ENCODE data around the gene GATAD2B.

DNA sequence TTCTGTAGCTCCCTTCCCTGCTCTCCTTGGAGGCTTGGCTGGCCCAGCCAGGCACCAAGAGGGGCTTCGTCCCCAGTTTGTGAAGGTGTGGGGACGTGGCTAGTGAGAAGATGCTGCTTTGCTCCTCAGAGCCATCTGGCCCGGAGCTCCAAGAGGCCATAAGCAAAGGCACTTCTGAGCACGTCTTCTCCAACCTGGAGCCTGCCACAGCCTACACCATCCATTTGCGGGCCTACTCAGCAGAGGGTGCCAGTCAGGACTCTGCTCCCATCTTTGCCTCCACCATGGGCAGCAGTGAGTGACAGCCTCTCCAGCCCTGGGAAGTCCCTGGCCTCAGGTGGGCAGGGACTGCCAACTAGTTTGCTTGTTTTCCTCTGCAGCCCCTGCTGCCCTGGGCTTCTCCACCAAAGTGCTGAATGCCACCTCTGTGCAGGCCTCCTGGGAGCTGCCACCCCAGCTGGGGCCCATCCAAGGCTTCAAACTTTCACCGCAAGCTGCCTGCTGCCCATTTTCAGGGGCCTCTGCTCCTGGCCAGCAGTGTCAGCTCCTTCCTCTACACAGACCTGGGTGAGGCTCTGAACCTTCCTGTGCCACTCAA, 121.6 kb downstream of the GATAD2B start:
- TF ChIP-seq RCOR1 (IDR thresholded peaks at IDR 0.05; ENCODE audit: insufficient replicate concordance, low read length) (no peak), MXI1 (IDR thresholded peaks at IDR 0.05; ENCODE audit: borderline replicate concordance, low read depth, low read length) (no peak), POLR2A (IDR thresholded peaks at IDR 0.05; ENCODE audit: low read depth, low read length) (no peak), CEBPB (IDR thresholded peaks at IDR 0.05; ENCODE audit: low read depth, low read length) (no peak), RAD21 (IDR thresholded peaks at IDR 0.05; ENCODE audit: low read length) (no peak), MAFK (IDR thresholded peaks at IDR 0.05; ENCODE audit: low read depth, low read length) (no peak), MAZ (IDR thresholded peaks at IDR 0.05; ENCODE audit: borderline replicate concordance, low read depth, low read length) (no peak), SMC3 (IDR thresholded peaks at IDR 0.05; ENCODE audit: low read depth, low read length) (no peak), RFX5 (IDR thresholded peaks at IDR 0.05; ENCODE audit: low read depth, low read length) (no peak)
- TF ChIP-seq, protein P1, sequence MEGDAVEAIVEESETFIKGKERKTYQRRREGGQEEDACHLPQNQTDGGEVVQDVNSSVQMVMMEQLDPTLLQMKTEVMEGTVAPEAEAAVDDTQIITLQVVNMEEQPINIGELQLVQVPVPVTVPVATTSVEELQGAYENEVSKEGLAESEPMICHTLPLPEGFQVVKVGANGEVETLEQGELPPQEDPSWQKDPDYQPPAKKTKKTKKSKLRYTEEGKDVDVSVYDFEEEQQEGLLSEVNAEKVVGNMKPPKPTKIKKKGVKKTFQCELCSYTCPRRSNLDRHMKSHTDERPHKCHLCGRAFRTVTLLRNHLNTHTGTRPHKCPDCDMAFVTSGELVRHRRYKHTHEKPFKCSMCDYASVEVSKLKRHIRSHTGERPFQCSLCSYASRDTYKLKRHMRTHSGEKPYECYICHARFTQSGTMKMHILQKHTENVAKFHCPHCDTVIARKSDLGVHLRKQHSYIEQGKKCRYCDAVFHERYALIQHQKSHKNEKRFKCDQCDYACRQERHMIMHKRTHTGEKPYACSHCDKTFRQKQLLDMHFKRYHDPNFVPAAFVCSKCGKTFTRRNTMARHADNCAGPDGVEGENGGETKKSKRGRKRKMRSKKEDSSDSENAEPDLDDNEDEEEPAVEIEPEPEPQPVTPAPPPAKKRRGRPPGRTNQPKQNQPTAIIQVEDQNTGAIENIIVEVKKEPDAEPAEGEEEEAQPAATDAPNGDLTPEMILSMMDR (conservative IDR thresholded peaks at IDR 0.05; ENCODE audit: low read depth, low read length) = no peak
- TF ChIP-seq, protein P2, sequence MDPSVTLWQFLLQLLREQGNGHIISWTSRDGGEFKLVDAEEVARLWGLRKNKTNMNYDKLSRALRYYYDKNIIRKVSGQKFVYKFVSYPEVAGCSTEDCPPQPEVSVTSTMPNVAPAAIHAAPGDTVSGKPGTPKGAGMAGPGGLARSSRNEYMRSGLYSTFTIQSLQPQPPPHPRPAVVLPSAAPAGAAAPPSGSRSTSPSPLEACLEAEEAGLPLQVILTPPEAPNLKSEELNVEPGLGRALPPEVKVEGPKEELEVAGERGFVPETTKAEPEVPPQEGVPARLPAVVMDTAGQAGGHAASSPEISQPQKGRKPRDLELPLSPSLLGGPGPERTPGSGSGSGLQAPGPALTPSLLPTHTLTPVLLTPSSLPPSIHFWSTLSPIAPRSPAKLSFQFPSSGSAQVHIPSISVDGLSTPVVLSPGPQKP (IDR thresholded peaks at IDR 0.05; ENCODE audit: borderline replicate concordance, low read depth, low read length) = no peak
- TF ChIP-seq, protein P3, sequence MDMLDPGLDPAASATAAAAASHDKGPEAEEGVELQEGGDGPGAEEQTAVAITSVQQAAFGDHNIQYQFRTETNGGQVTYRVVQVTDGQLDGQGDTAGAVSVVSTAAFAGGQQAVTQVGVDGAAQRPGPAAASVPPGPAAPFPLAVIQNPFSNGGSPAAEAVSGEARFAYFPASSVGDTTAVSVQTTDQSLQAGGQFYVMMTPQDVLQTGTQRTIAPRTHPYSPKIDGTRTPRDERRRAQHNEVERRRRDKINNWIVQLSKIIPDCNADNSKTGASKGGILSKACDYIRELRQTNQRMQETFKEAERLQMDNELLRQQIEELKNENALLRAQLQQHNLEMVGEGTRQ (IDR thresholded peaks at IDR 0.05; ENCODE audit: low read depth, low read length) = no peak
